SK-N-SH (cell line): ENCODE data around the gene SLC39A3. TPM values are rescaled to one million over a fixed set of nuclear protein-coding genes. Genes with fewer than 3 reads are reported as not detected.

Experiments used
- CTCF ChIA-PET: fragments of 300-600, 350-600 bp; formaldehyde crosslinking; extraction: SDS; loops from one replicate; lab custom pipeline; 2021; lab: Yijun Ruan, JAX
- POLR2A ChIA-PET: fragments of 350-600 bp; sonication (Branson Sonifier 250); formaldehyde crosslinking; extraction: SDS; loops from one replicate; lab custom pipeline; 2020; ENCODE audit warnings: antibody characterized with exemption, inconsistent platforms; lab: Yijun Ruan, JAX
- DNase-seq: peaks from one replicate; pipeline ENCODE4 v3.0.0; 2012
- H2AFZ ChIP-seq: fragments of 200-600 bp; sonication (generic); 2 replicates; pipeline ENCODE4 v1.8.1; 2016; ENCODE audit warnings: antibody characterized with exemption, mild to moderate bottlenecking, low read depth
- H3F3A ChIP-seq: fragments of 200-600 bp; sonication (generic); replicated peaks from 2 replicates; pipeline ENCODE3; 2016; ENCODE audit warnings: antibody characterized with exemption, mild to moderate bottlenecking; ENCODE audit not compliant: insufficient read depth
- H3K27ac ChIP-seq, 2 experiments: fragments of 200-500 bp in 1 of 2; fragments of 200-600 bp in 1 of 2; sonication (Bioruptor generic) in 1 of 2; sonication (generic), shearing (Covaris generic) in 1 of 2; 2 replicates each; pipeline versions ENCODE4 v1.5.1 to v1.6.1; 2014 to 2016; ENCODE audit warnings: low read depth in 2 of 2, inconsistent platforms in 1 of 2, low read length in 1 of 2, mild to moderate bottlenecking in 1 of 2, mixed read lengths in 1 of 2
- H3K27me3 ChIP-seq: fragments of 200-600 bp; sonication (generic), shearing (Covaris generic); 2 replicates; pipeline ENCODE4 v1.6.1; 2016; ENCODE audit warnings: mixed run types; ENCODE audit not compliant: insufficient read depth
- H3K36me3 ChIP-seq, 2 experiments: fragments of 200-500 bp in 1 of 2; fragments of 200-600 bp in 1 of 2; sonication (Bioruptor generic) in 1 of 2; sonication (generic) in 1 of 2; replicated peaks in 1 of 2; 2 replicates each; pipeline versions ENCODE3 to v1.5.1; 2014 to 2016; ENCODE audit warnings: low read length in 1 of 2, mild to moderate bottlenecking in 1 of 2; ENCODE audit not compliant: insufficient read depth in 2 of 2, control insufficient read depth in 1 of 2
- H3K4me1 ChIP-seq, 2 experiments: fragments of 200-500 bp in 1 of 2; fragments of 200-600 bp in 1 of 2; sonication (Bioruptor generic) in 1 of 2; sonication (generic), shearing (Covaris generic) in 1 of 2; 2 replicates each; pipeline versions ENCODE4 v1.5.1 to v1.6.1; 2014 to 2016; ENCODE audit warnings: low read depth in 1 of 2, low read length in 1 of 2, mixed run types in 1 of 2; ENCODE audit not compliant: insufficient read depth in 2 of 2, control insufficient read depth in 1 of 2
- H3K4me2 ChIP-seq: fragments of 200-600 bp; sonication (generic), shearing (Covaris generic); 2 replicates; pipeline ENCODE4 v1.6.1; 2017; ENCODE audit warnings: mixed run types
- H3K4me3 ChIP-seq, 2 experiments: fragments of 200-500 bp in 1 of 2; fragments of 200-600 bp in 1 of 2; sonication (Bioruptor generic) in 1 of 2; sonication (generic), shearing (Covaris generic) in 1 of 2; 2 replicates each; pipeline versions ENCODE4 v1.5.1 to v1.8.1; 2014 to 2016; ENCODE audit warnings: low read depth in 2 of 2, inconsistent platforms in 1 of 2, low read length in 1 of 2, mild to moderate bottlenecking in 1 of 2, mixed read lengths in 1 of 2, moderate library complexity in 1 of 2
- H3K79me2 ChIP-seq: fragments of 200-600 bp; sonication (generic); 2 replicates; pipeline ENCODE4 v1.8.1; 2017; ENCODE audit warnings: mild to moderate bottlenecking; ENCODE audit not compliant: insufficient read depth
- H3K9ac ChIP-seq: fragments of 200-600 bp; sonication (generic); 2 replicates; pipeline ENCODE4 v1.6.1; 2017; ENCODE audit warnings: mixed run types
- H3K9me2 ChIP-seq: fragments of 200-600 bp; sonication (generic); 2 replicates; pipeline ENCODE4 v1.6.1; 2017; ENCODE audit warnings: mixed run types
- H3K9me3 ChIP-seq: fragments of 200-600 bp; sonication (generic); 2 replicates; pipeline ENCODE4 v1.6.1; 2017; ENCODE audit warnings: mixed run types, mild to moderate bottlenecking, moderate library complexity
- H4K20me1 ChIP-seq: fragments of 200-600 bp; sonication (generic); 2 replicates; pipeline ENCODE4 v1.6.1; 2017; ENCODE audit warnings: mild to moderate bottlenecking, mixed run types; ENCODE audit not compliant: insufficient read depth
- ELF1 ChIP-seq: IDR thresholded peaks from 2 replicates; pipeline ENCODE4 v1.4.0; 2012
- EP300 ChIP-seq, 2 experiments: IDR thresholded peaks; 2 replicates each; pipeline versions ENCODE4 v1.4.0 to v1.6.1; 2012; ENCODE audit warnings: borderline replicate concordance in 1 of 2, low read depth in 1 of 2, low read length in 1 of 2
- EZH2phosphoT487 ChIP-seq: fragments of 200-600 bp; sonication (generic); IDR thresholded peaks from 2 replicates; pipeline ENCODE4 v1.6.1; 2017; ENCODE audit warnings: low read depth, mixed run types, mild to moderate bottlenecking, antibody characterized with exemption, moderate library complexity, borderline replicate concordance
- FOSL2 ChIP-seq: IDR thresholded peaks from 2 replicates; pipeline ENCODE4 v1.4.0; 2012; ENCODE audit warnings: low read depth, mild to moderate bottlenecking, moderate library complexity, borderline replicate concordance
- FOXM1 ChIP-seq: IDR thresholded peaks from 2 replicates; pipeline ENCODE4 v1.4.0; 2012; ENCODE audit warnings: low read depth, mild to moderate bottlenecking
- JUND ChIP-seq: IDR thresholded peaks from 2 replicates; pipeline ENCODE4 v1.4.0; 2012
- MAX ChIP-seq: IDR thresholded peaks from 2 replicates; pipeline ENCODE4 v1.4.0; 2012; ENCODE audit warnings: low read depth
- MEF2A ChIP-seq: IDR thresholded peaks from 2 replicates; pipeline ENCODE4 v1.4.0; 2012; ENCODE audit warnings: low read depth, borderline replicate concordance
- MXI1 ChIP-seq: IDR thresholded peaks from 2 replicates; pipeline ENCODE4 v1.6.1; 2012; ENCODE audit warnings: mild to moderate bottlenecking, low read depth, low read length, improper control_type of control experiment
- NFIC ChIP-seq: IDR thresholded peaks from 2 replicates; pipeline ENCODE4 v1.4.0; 2012; ENCODE audit warnings: borderline replicate concordance
- NRF1 ChIP-seq: IDR thresholded peaks from 2 replicates; pipeline ENCODE4 v1.6.1; 2012; ENCODE audit warnings: low read depth, mild to moderate bottlenecking, low read length
- PBX3 ChIP-seq: IDR thresholded peaks from 2 replicates; pipeline ENCODE4; 2012
- POLR2AphosphoS5 ChIP-seq: IDR thresholded peaks from 2 replicates; pipeline ENCODE4 v1.6.1; 2012; ENCODE audit warnings: low read depth, low read length
- RAD21 ChIP-seq: IDR thresholded peaks from 2 replicates; pipeline ENCODE4 v1.6.1; 2012; ENCODE audit warnings: mild to moderate bottlenecking, low read length
- RCOR1 ChIP-seq: fragments of 150-350 bp; IDR thresholded peaks from 2 replicates; pipeline ENCODE4 v1.6.1; 2017; ENCODE audit warnings: antibody characterized with exemption, low read length
- RFX5 ChIP-seq: IDR thresholded peaks from 2 replicates; pipeline ENCODE4 v1.6.1; 2012; ENCODE audit warnings: mild to moderate bottlenecking, improper control_type of control experiment, low read length
- RXRA ChIP-seq: IDR thresholded peaks from 2 replicates; pipeline ENCODE4 v1.4.0; 2012; ENCODE audit warnings: low read depth, mild to moderate bottlenecking, borderline replicate concordance
- SIN3A ChIP-seq: IDR thresholded peaks from 2 replicates; pipeline ENCODE4 v1.6.1; 2012; ENCODE audit warnings: low read depth, mild to moderate bottlenecking, low read length, moderate library complexity, borderline replicate concordance
- TAF1 ChIP-seq: IDR thresholded peaks from 2 replicates; pipeline ENCODE4 v1.6.1; 2012; ENCODE audit warnings: low read depth, mild to moderate bottlenecking, low read length, moderate library complexity, borderline replicate concordance
- TCF12 ChIP-seq: IDR thresholded peaks from 2 replicates; pipeline ENCODE4 v1.4.0; 2012
- USF1 ChIP-seq: IDR thresholded peaks from 2 replicates; pipeline ENCODE4 v1.4.0; 2012; ENCODE audit warnings: low read depth, borderline replicate concordance
- USF2 ChIP-seq: fragments of 150-350 bp; IDR thresholded peaks from 2 replicates; pipeline ENCODE4 v1.6.1; 2017; ENCODE audit warnings: antibody characterized with exemption, low read length, low read depth, borderline replicate concordance
- YY1 ChIP-seq: IDR thresholded peaks from 2 replicates; pipeline ENCODE4 v1.4.0; 2012; ENCODE audit warnings: low read depth, mild to moderate bottlenecking
- WGBS: methylation state at CpG from one replicate; pipeline ENCODE4 v1.1.6; 2017; ENCODE audit warnings: low lambda C conversion rate; 5-methylcytosine and 5-hydroxymethylcytosine counted together
- polyA plus RNA-seq, 3 experiments: library from polyadenylated mRNA; depleted of rRNA; stranded (reverse); fragments of >200 nt; gene quantifications; 2 replicates each; pipeline ENCODE4 v1.2.3, GENCODE V29; 2012

The SLC39A3 gene
- polyA plus RNA-seq, 1 of the 3 experiments (the other 2 are of a cell fraction): 45.2 TPM

- no peak for DNase-seq
- no peaks in the 10 kb centered on the region for H3K9me2 ChIP-seq
- 93% methylated on average over 20 of the region's 43 CpGs for WGBS
- CTCF ChIA-PET: interaction anchor here (0.7 kb wide), 1 partner anchor 114 kb away, joined by 6 read pairs; no protein-coding TSS in a partner anchor
- POLR2A ChIA-PET: no interaction called here
- no peak overlapping the region for H3K4me3 ChIP-seq
- no peak overlapping the region for H3K9ac ChIP-seq
- no peaks in the 10 kb centered on the region for H3F3A ChIP-seq
- H4K20me1 ChIP-seq: no peaks in the 10 kb centered on the region
- H3K36me3 ChIP-seq: peaks cover 6 to 57% of the 10 kb centered on the region in 2 experiments
- H3K4me1 ChIP-seq: no peaks in the 10 kb centered on the region
- no peak for TF ChIP-seq EP300 (IDR thresholded peaks at IDR 0.05; ENCODE audit: borderline replicate concordance in 1 of 2, low read depth in 1 of 2, low read length in 1 of 2)
- no peak for TF ChIP-seq TCF12
- no peak for TF ChIP-seq FOSL2
- no peak for TF ChIP-seq RAD21
- TF ChIP-seq TAF1: no peak
- TF ChIP-seq ELF1: no peak
- TF ChIP-seq PBX3: no peak
- TF ChIP-seq, all 33 proteins: peak for 0
- Histone ChIP-seq H2AFZ (no peak overlapping the region), H3K27ac (no peak overlapping the region), H3K4me2 (no peak overlapping the region), H3K27me3 (no peaks in the 10 kb centered on the region), H3K79me2 (no peaks in the 10 kb centered on the region), H3K9me3 (no peaks in the 10 kb centered on the region)
These were observed 22.3 kb upstream of the SLC39A3 start for GRCh38 chr19:2761876-2762782.

- H3K27me3 ChIP-seq: no peaks in the 10 kb centered on the region
- H3K36me3 ChIP-seq: peaks cover 6 to 58% of the 10 kb centered on the region in 2 experiments
- WGBS: 100% methylated on average over 2 of the region's 16 CpGs
- no peak overlapping the region for H3K4me3 ChIP-seq
- no peaks in the 10 kb centered on the region for H3K79me2 ChIP-seq
- DNase-seq: no peak
- CTCF ChIA-PET: interaction anchor here (1.0 kb wide), 1 partner anchor 124 kb away, joined by 4 read pairs; no protein-coding TSS in a partner anchor
- H2AFZ ChIP-seq: no peak overlapping the region
- H3K9ac ChIP-seq: no peak overlapping the region
- H3K4me1 ChIP-seq: no peaks in the 10 kb centered on the region
- TF ChIP-seq NRF1 (no peak), USF1 (no peak), ELF1 (no peak), YY1 (no peak), MAX (no peak), MXI1 (no peak), EP300 (IDR thresholded peaks at IDR 0.05; ENCODE audit: borderline replicate concordance in 1 of 2, low read depth in 1 of 2, low read length in 1 of 2) (no peak), FOSL2 (no peak), EZH2phosphoT487 (no peak), NFIC (no peak), FOXM1 (no peak), RFX5 (no peak), MEF2A (no peak), TAF1 (no peak), RCOR1 (no peak), JUND (no peak), SIN3A (no peak), USF2 (no peak), POLR2AphosphoS5 (no peak), RXRA (no peak)
- TF ChIP-seq, all 33 proteins: peak for 0
- H3K27ac ChIP-seq: no peak overlapping the region
- H4K20me1 ChIP-seq: no peaks in the 10 kb centered on the region
- POLR2A ChIA-PET: no interaction called here
- no peaks in the 10 kb centered on the region for H3F3A ChIP-seq
- H3K9me3 ChIP-seq: no peaks in the 10 kb centered on the region
- H3K4me2 ChIP-seq: no peak overlapping the region
- no peaks in the 10 kb centered on the region for H3K9me2 ChIP-seq
These were observed 21.5 kb upstream of the SLC39A3 start for GRCh38 chr19:2761309-2761677.
